KOPT-K1 (cell line): ENCODE measurements around the gene MID1.

ENCODE experiments used
- H3K27ac ChIP-seq: fragments of 200-600 bp; sonication (generic); 2 replicates; pipeline ENCODE4 v1.5.1; 2016; ENCODE audit warnings: antibody characterized with exemption, mild to moderate bottlenecking, low read depth, low read length; ENCODE audit not compliant: poor library complexity, severe bottlenecking
- H3K36me3 ChIP-seq: fragments of 200-600 bp; sonication (generic); 2 replicates; pipeline ENCODE4 v1.5.1; 2017; ENCODE audit warnings: antibody characterized with exemption, mild to moderate bottlenecking, low read length, moderate library complexity; ENCODE audit not compliant: insufficient read depth
- H3K9me3 ChIP-seq: fragments of 200-600 bp; sonication (generic); 2 replicates; pipeline ENCODE4 v1.5.1; 2017; ENCODE audit warnings: antibody characterized with exemption, low read length, mild to moderate bottlenecking; ENCODE audit not compliant: insufficient read depth, poor library complexity, severe bottlenecking

MID1 gene

GRCh38 chrX:10536744-10537143 is 83.6 kb downstream of the MID1 start:
- no peaks in the 10 kb centered on the region for H3K9me3 ChIP-seq
- H3K36me3 ChIP-seq = no peaks in the 10 kb centered on the region
- no peak overlapping the region for H3K27ac ChIP-seq

- Histone ChIP-seq H3K27ac (no peak overlapping the region), H3K9me3 (no peaks in the 10 kb centered on the region), H3K36me3 (no peaks in the 10 kb centered on the region)
Measured at GRCh38 chrX:10534611-10535010, 85.8 kb downstream of the MID1 start.

- H3K27ac ChIP-seq = no peak overlapping the region
- H3K9me3 ChIP-seq = no peaks in the 10 kb centered on the region
- H3K36me3 ChIP-seq = no peaks in the 10 kb centered on the region
Measured at GRCh38 chrX:10533696-10534365, 86.6 kb downstream of the MID1 start.

GRCh38 chrX:10531927-10532326 is 88.5 kb downstream of the MID1 start:
- Histone ChIP-seq H3K36me3 (no peaks in the 10 kb centered on the region), H3K9me3 (no peaks in the 10 kb centered on the region), H3K27ac (no peak overlapping the region)

- Histone ChIP-seq H3K27ac (no peak overlapping the region), H3K9me3 (no peaks in the 10 kb centered on the region), H3K36me3 (no peaks in the 10 kb centered on the region)
Measured at GRCh38 chrX:10529344-10529743, 91.0 kb downstream of the MID1 start.

- Histone ChIP-seq H3K9me3 (no peaks in the 10 kb centered on the region), H3K27ac (no peak overlapping the region), H3K36me3 (no peaks in the 10 kb centered on the region)
Measured at GRCh38 chrX:10526451-10526850, 93.9 kb downstream of the MID1 start.

- Histone ChIP-seq H3K27ac (no peak overlapping the region), H3K36me3 (no peaks in the 10 kb centered on the region), H3K9me3 (no peaks in the 10 kb centered on the region)
Measured at GRCh38 chrX:10525381-10526120, 94.8 kb downstream of the MID1 start.

GRCh38 chrX:10524578-10524977 is 95.8 kb downstream of the MID1 start:
- Histone ChIP-seq H3K27ac (no peak overlapping the region), H3K36me3 (no peaks in the 10 kb centered on the region), H3K9me3 (no peaks in the 10 kb centered on the region)

- Histone ChIP-seq H3K9me3 (no peaks in the 10 kb centered on the region), H3K36me3 (no peaks in the 10 kb centered on the region), H3K27ac (no peak overlapping the region)
Measured at GRCh38 chrX:10519761-10520160, 100.6 kb downstream of the MID1 start.

- Histone ChIP-seq H3K36me3 (no peaks in the 10 kb centered on the region), H3K27ac (no peak overlapping the region), H3K9me3 (no peaks in the 10 kb centered on the region)
Measured at GRCh38 chrX:10519278-10519677, 101.1 kb downstream of the MID1 start.

- H3K27ac ChIP-seq = no peak overlapping the region
- no peaks in the 10 kb centered on the region for H3K9me3 ChIP-seq
- no peaks in the 10 kb centered on the region for H3K36me3 ChIP-seq
Measured at GRCh38 chrX:10518073-10518472, 102.3 kb downstream of the MID1 start.

GRCh38 chrX:10516781-10517322 is 103.5 kb downstream of the MID1 start:
- Histone ChIP-seq H3K9me3 (no peaks in the 10 kb centered on the region), H3K27ac (no peak overlapping the region), H3K36me3 (no peaks in the 10 kb centered on the region)

- no peak overlapping the region for H3K27ac ChIP-seq
- no peaks in the 10 kb centered on the region for H3K9me3 ChIP-seq
- no peaks in the 10 kb centered on the region for H3K36me3 ChIP-seq
Measured at GRCh38 chrX:10514891-10515290, 105.5 kb downstream of the MID1 start.

GRCh38 chrX:10513974-10514373 is 106.4 kb downstream of the MID1 start:
- Histone ChIP-seq H3K27ac (no peak overlapping the region), H3K9me3 (no peaks in the 10 kb centered on the region), H3K36me3 (no peaks in the 10 kb centered on the region)

GRCh38 chrX:10512741-10513140 is 107.6 kb downstream of the MID1 start:
- no peaks in the 10 kb centered on the region for H3K9me3 ChIP-seq
- H3K36me3 ChIP-seq = no peaks in the 10 kb centered on the region
- no peak overlapping the region for H3K27ac ChIP-seq

- H3K9me3 ChIP-seq = no peaks in the 10 kb centered on the region
- H3K36me3 ChIP-seq = no peaks in the 10 kb centered on the region
- no peak overlapping the region for H3K27ac ChIP-seq
Measured at GRCh38 chrX:10512258-10512657, 108.1 kb downstream of the MID1 start.
